MCF 10A (cell line): ENCODE data around the gene PCK1. TPM values are rescaled to one million over a fixed set of nuclear protein-coding genes. Genes with fewer than 3 reads are reported as not detected.

Experiments used
- BruUV-seq: library from RNA; stranded (reverse); fragments of 400-500 nt; replicated peaks from 2 replicates; lab custom pipeline; 2021; lab: Mats Ljungman, UMichigan
- CTCF ChIA-PET: fragments of 300-600 bp; sonication (Branson Sonifier 250); formaldehyde crosslinking; extraction: SDS; loops from one replicate; lab custom pipeline; 2021; ENCODE audit warnings: antibody characterized with exemption, inconsistent platforms; lab: Yijun Ruan, JAX
- POLR2A ChIA-PET: fragments of 300-600, 350-650 bp; sonication (Branson Sonifier 250); formaldehyde crosslinking; extraction: SDS; loops from one replicate; lab custom pipeline; 2020; ENCODE audit warnings: antibody characterized with exemption, inconsistent platforms; lab: Yijun Ruan, JAX
- DNase-seq: peaks from one replicate; pipeline ENCODE4 v3.0.0-alpha.2; 2018; ENCODE audit not compliant: unreplicated experiment
- H3K27ac Mint-ChIP-seq: one replicate; pipeline ENCODE4 v1.8.0; 2022; ENCODE audit warnings: mild to moderate bottlenecking, low read depth, mixed read lengths; ENCODE audit not compliant: unreplicated experiment
- H3K27me3 Mint-ChIP-seq: one replicate; pipeline ENCODE4 v1.8.0; 2022; ENCODE audit warnings: mixed read lengths; ENCODE audit not compliant: insufficient read depth, unreplicated experiment
- H3K36me3 Mint-ChIP-seq: one replicate; pipeline ENCODE4 v1.8.0; 2022; ENCODE audit warnings: mild to moderate bottlenecking, moderate library complexity, mixed read lengths; ENCODE audit not compliant: insufficient read depth, unreplicated experiment
- H3K4me1 Mint-ChIP-seq: one replicate; pipeline ENCODE4 v1.8.0; 2022; ENCODE audit warnings: mixed read lengths; ENCODE audit not compliant: insufficient read depth, unreplicated experiment
- H3K4me3 Mint-ChIP-seq: one replicate; pipeline ENCODE4 v1.8.0; 2022; ENCODE audit warnings: mild to moderate bottlenecking, moderate library complexity, mixed read lengths; ENCODE audit not compliant: unreplicated experiment
- H3K9me3 Mint-ChIP-seq: one replicate; pipeline ENCODE4 v1.8.0; 2022; ENCODE audit warnings: mixed read lengths; ENCODE audit not compliant: unreplicated experiment
- intact Hi-C: fragments of 100-400 bp; cut with micrococcal nuclease; formaldehyde crosslinking; loops from 2 replicates; pipeline ENCODE4 v1.14.1; 2022
- total RNA-seq: library from RNA; stranded (reverse); gene quantifications from 2 replicates; pipeline ENCODE4 v1.2.3, GENCODE V29; 2022
- TF ChIP-seq, protein P1 (sequence below): fragments of 200-600 bp; IDR thresholded peaks from one replicate; pipeline ENCODE4 v1.8.0; 2022; ENCODE audit warnings: antibody characterized with exemption, mild to moderate bottlenecking; ENCODE audit not compliant: unreplicated experiment

PCK1 gene
- total RNA-seq, 1 experiment from 2014 or later = not detected

DNA sequence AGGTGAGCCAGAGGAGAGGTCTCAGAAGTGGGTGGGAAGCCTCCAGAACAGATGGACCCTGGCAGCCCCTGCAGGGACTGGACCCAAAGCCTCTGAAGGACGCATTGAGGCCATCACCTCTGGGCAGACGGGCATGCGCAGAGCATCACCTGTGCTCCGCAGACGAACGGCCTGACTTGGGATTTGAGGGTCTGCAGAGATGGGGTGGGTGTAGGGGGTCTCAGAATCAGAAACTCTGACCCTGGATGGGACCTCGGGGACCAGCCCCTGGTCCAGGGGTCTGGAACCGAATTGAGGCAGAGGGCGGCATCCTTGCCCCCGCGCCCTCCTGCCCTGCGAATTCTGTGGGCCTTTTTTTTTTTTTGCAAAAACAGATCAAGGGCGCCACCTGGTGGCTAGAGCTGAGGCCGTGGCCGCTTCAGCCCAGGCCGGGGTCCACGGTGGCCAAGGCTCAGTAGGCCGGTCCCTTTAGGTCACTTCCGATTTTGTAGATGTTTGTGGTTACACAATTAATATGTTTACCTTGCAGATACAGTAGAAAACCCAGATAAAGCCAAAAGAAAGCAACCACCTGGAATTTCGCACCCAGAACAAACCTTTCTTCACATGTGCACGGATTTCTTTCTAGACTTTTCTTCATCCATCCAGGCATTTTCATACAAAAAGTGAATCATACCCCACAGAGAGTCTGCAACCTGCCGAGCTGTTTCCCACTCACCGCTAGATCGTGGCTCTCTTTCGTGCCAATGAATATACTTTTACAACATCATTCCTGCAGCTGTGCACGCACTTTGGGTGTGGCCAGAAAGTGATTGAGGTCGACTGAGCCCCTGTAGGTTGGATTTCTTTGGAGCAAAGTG lies 33.4 kb downstream of the PCK1 start:
- TF ChIP-seq, protein P1, sequence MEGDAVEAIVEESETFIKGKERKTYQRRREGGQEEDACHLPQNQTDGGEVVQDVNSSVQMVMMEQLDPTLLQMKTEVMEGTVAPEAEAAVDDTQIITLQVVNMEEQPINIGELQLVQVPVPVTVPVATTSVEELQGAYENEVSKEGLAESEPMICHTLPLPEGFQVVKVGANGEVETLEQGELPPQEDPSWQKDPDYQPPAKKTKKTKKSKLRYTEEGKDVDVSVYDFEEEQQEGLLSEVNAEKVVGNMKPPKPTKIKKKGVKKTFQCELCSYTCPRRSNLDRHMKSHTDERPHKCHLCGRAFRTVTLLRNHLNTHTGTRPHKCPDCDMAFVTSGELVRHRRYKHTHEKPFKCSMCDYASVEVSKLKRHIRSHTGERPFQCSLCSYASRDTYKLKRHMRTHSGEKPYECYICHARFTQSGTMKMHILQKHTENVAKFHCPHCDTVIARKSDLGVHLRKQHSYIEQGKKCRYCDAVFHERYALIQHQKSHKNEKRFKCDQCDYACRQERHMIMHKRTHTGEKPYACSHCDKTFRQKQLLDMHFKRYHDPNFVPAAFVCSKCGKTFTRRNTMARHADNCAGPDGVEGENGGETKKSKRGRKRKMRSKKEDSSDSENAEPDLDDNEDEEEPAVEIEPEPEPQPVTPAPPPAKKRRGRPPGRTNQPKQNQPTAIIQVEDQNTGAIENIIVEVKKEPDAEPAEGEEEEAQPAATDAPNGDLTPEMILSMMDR = peak; percentile 74
- no peaks in the 10 kb centered on the region for H3K9me3 Mint-ChIP-seq
- ChIA-PET POLR2A (interaction anchor here (0.8 kb wide), 1 partner anchor 616 kb away, joined by 3 read pairs; no protein-coding TSS in a partner anchor), CTCF (interaction anchor here (0.5 to 11.8 kb wide), 28 partner anchors 8 to 1042 kb away, joined by 3 to 435 read pairs (median 4); partner anchors contain the start of gene ZBP1)
- H3K4me3 Mint-ChIP-seq = no peak overlapping the region
- H3K36me3 Mint-ChIP-seq = no peaks in the 10 kb centered on the region
- no TSS peak for BruUV-seq
- H3K27ac Mint-ChIP-seq = no peak overlapping the region
- peak; percentile 38 for DNase-seq
- intact Hi-C loops = loop anchor here (1.0 kb wide), 1 partner anchor 80 kb away; no protein-coding TSS in a partner anchor
- H3K27me3 Mint-ChIP-seq = peaks cover 38% of the 10 kb centered on the region
- H3K4me1 Mint-ChIP-seq = peaks cover 5% of the 10 kb centered on the region

DNA sequence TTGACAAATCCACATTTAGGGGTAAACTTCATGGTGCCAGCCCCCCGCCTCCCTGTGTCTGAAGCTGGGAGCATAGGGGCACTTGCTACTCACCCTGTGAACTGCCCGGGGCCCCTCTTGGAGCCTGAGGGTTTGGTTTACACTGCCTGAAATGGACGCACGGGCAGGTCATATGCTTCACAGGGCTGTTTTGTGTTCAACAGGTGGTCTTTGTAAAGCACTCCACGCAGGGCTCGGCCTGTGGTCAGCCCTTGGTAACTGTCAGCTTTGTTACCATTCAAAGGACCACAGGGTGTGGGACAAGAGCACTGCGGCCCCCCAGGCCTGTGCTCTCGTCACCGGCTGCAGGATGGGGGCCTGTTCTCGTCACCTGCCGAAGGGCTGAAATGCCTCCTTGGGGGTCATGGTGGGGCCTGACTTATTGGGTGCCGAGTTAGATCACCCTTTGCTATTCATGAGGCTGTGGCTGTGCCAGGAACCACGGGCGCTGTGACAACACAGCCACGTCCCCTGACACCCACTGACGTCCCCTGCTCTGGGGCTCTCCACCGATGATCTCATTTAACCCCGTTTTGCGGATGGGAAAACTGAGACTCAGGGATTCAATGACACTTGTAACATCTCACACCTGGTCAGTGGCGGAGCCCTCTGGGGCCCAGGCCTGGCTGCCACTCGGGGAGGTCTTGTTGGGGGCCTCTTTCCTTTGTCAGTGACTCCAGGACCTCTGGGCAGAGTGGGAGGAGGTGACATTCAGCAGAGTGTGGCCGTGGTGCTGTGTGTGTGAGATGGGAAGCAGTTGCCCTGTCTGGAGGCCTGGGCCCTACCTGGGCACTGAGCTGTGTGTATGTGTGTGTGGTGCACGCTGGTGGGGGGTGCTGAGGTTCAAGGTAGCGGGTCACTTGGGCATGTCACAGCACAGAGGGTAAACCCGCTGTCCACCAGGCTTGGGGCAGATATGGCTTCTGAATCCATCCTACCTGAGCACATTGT lies 34.4 kb downstream of the PCK1 start:
- POLR2A ChIA-PET = interaction anchor here (0.6 to 1.6 kb wide), 4 partner anchors 79 to 615 kb away, joined by 3 to 5 read pairs (median 3); no protein-coding TSS in a partner anchor
- BruUV-seq = no TSS peak
- CTCF ChIA-PET = interaction anchor here (0.5 to 11.8 kb wide), 58 partner anchors 9 to 1041 kb away, joined by 3 to 435 read pairs (median 4); partner anchors contain the start of genes PCK1 and ZBP1
- no peak overlapping the region for H3K4me3 Mint-ChIP-seq
- TF ChIP-seq, protein P1 = no peak
- H3K4me1 Mint-ChIP-seq = peaks cover 5% of the 10 kb centered on the region
- DNase-seq = no peak
- no peak overlapping the region for H3K27ac Mint-ChIP-seq
- H3K9me3 Mint-ChIP-seq = no peaks in the 10 kb centered on the region
- intact Hi-C loops = no loop called here
- no peaks in the 10 kb centered on the region for H3K36me3 Mint-ChIP-seq
- H3K27me3 Mint-ChIP-seq = peaks cover 32% of the 10 kb centered on the region

DNA sequence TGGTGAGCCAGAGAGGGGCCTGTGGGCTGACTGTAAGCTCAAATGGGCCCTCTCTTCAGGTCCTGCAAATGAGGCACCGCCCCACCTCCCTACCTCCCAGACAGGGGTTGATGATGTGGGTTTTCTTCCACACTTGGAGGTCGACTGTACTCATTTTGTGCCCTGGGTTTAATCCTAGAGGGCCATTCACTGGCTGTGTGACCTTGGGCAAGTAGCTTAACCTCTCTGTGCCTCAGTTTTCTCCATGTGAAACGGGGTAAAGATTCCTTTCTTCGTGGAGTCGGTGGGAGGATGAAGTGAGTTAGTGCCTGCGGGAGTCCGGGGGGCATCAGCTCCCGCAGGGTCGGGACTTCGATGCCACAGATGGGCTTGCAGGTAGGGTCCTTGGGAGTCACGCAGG lies 35.4 kb downstream of the PCK1 start:
- TF ChIP-seq, protein P1 = no peak
- Mint-ChIP-seq H3K9me3 (no peaks in the 10 kb centered on the region), H3K4me3 (no peak overlapping the region), H3K4me1 (peaks cover 5% of the 10 kb centered on the region), H3K36me3 (no peaks in the 10 kb centered on the region), H3K27ac (no peak overlapping the region), H3K27me3 (peaks cover 21% of the 10 kb centered on the region)
- POLR2A ChIA-PET = interaction anchor here (0.6 to 1.6 kb wide), 2 partner anchors 80 to 529 kb away, joined by 3 to 5 read pairs; no protein-coding TSS in a partner anchor
- no peak for DNase-seq
- no TSS peak for BruUV-seq
- CTCF ChIA-PET = interaction anchor here (0.6 to 11.8 kb wide), 62 partner anchors 8 to 1243 kb away, joined by 3 to 435 read pairs (median 4); partner anchors contain the start of genes PCK1 and ZBP1
- intact Hi-C loops = no loop called here
